ENCODE measurements around the gene BAAT.
"Not testable (repeated sequence)": the region's sequence is repeated elsewhere in the genome, so short reads cannot be mapped to it uniquely, and the experiment has no call there.

The BAAT gene

GRCh38 chr9:101384873-101385536 lies at the start of gene BAAT:
BAAT (minus strand) TSS chr9:101385006; CDS start chr9:101371404, 13,602 bp downstream.
- not testable (repeated sequence) for DNase-seq (ENCODE audit: low spot score)

- no peak for DNase-seq (ENCODE audit: low spot score)
Measured at GRCh38 chr9:101433229-101433628, 48.4 kb upstream of the BAAT start.

- DNase-seq (ENCODE audit: low spot score): no peak
Measured at GRCh38 chr9:101432740-101433139, 47.9 kb upstream of the BAAT start.

GRCh38 chr9:101432171-101432570 lies 47.4 kb upstream of the BAAT start:
- no peak for DNase-seq (ENCODE audit: low spot score)

GRCh38 chr9:101429736-101430135 lies 44.9 kb upstream of the BAAT start:
- DNase-seq (ENCODE audit: low spot score): no peak

GRCh38 chr9:101428909-101429308 lies 44.1 kb upstream of the BAAT start:
- no peak for DNase-seq (ENCODE audit: low spot score)

- DNase-seq (ENCODE audit: low spot score): no peak
Measured at GRCh38 chr9:101427957-101428655, 43.3 kb upstream of the BAAT start.

GRCh38 chr9:101427358-101427757 lies 42.6 kb upstream of the BAAT start:
- no peak for DNase-seq (ENCODE audit: low spot score)

- DNase-seq (ENCODE audit: low spot score): no peak
Measured at GRCh38 chr9:101421653-101422065, 36.9 kb upstream of the BAAT start.

- no peak for DNase-seq (ENCODE audit: low spot score)
Measured at GRCh38 chr9:101419863-101420262, 35.1 kb upstream of the BAAT start.

GRCh38 chr9:101418518-101419430 lies 34.0 kb upstream of the BAAT start:
- DNase-seq (ENCODE audit: low spot score): no peak

- DNase-seq (ENCODE audit: low spot score): no peak
Measured at GRCh38 chr9:101417977-101418376, 33.2 kb upstream of the BAAT start.

- no peak for DNase-seq (ENCODE audit: low spot score)
Measured at GRCh38 chr9:101417389-101417788, 32.6 kb upstream of the BAAT start.

GRCh38 chr9:101415578-101415977 lies 30.8 kb upstream of the BAAT start:
- no peak for DNase-seq (ENCODE audit: low spot score)

GRCh38 chr9:101414839-101415238 lies 30.0 kb upstream of the BAAT start:
- DNase-seq (ENCODE audit: low spot score): no peak

- DNase-seq (ENCODE audit: low spot score): no peak
Measured at GRCh38 chr9:101409079-101409477, 24.3 kb upstream of the BAAT start.

- DNase-seq (ENCODE audit: low spot score): no peak
Measured at GRCh38 chr9:101408374-101409078, 23.7 kb upstream of the BAAT start.

GRCh38 chr9:101403516-101404285 lies 18.9 kb upstream of the BAAT start:
- DNase-seq (ENCODE audit: low spot score): no peak

- DNase-seq (ENCODE audit: low spot score): peak; percentile 57
Measured at GRCh38 chr9:101400120-101400519, 15.3 kb upstream of the BAAT start.

- DNase-seq (ENCODE audit: low spot score): no peak
Measured at GRCh38 chr9:101399643-101399970, 14.8 kb upstream of the BAAT start.

GRCh38 chr9:101398930-101399642 lies 14.3 kb upstream of the BAAT start:
- DNase-seq (ENCODE audit: low spot score): no peak
